HUDEP-2 (cell line): ENCODE measurements around the gene CCDC50.
A peak's percentile ranks its signal among the peaks of the same experiment; 100 is the strongest.

Experiments
- DNase-seq, 76 experiments: peaks; one replicate each; lab custom pipeline; 2025; ENCODE audit not compliant: unreplicated experiment in 76 of 76; lab: John Stamatoyannopoulos, UW

Gene CCDC50

GRCh38 chr3:191316876-191317603 lies 12.2 kb upstream of the CCDC50 start:
- no peak for DNase-seq

- DNase-seq = no peak
These were observed 8.9 kb upstream of the CCDC50 start for GRCh38 chr3:191320316-191320715.

GRCh38 chr3:191321019-191321767 lies 8.0 kb upstream of the CCDC50 start:
- DNase-seq = no peak

GRCh38 chr3:191324936-191325335 lies 4.3 kb upstream of the CCDC50 start:
- DNase-seq = no peak

- DNase-seq = no peak
These were observed 1.7 kb upstream of the CCDC50 start for GRCh38 chr3:191327526-191327925.

- peak in 43 of 76 experiments; percentile 2 to 78 (median 38) for DNase-seq
These were observed 722 bp upstream of the CCDC50 start for GRCh38 chr3:191328383-191328961.

GRCh38 chr3:191329654-191330529 lies 698 bp downstream of the CCDC50 start, which contains the start of gene UTS2B:
UTS2B (minus strand) TSS chr3:191330526; CDS start chr3:191282189, 48,337 bp downstream.
- peak in 38 of 76 experiments; percentile 3 to 49 (median 20) for DNase-seq

GRCh38 chr3:191330530-191331048 lies 1.4 kb downstream of the CCDC50 start:
- no peak for DNase-seq

- no peak for DNase-seq
These were observed 2.2 kb downstream of the CCDC50 start for GRCh38 chr3:191331388-191331787.

GRCh38 chr3:191333298-191333880 lies 4.2 kb downstream of the CCDC50 start:
- no peak for DNase-seq

- no peak for DNase-seq
These were observed 5.2 kb downstream of the CCDC50 start for GRCh38 chr3:191334346-191334893.

GRCh38 chr3:191336833-191337232 lies 7.6 kb downstream of the CCDC50 start:
- no peak for DNase-seq

GRCh38 chr3:191338177-191338488 lies 8.9 kb downstream of the CCDC50 start:
- no peak for DNase-seq

GRCh38 chr3:191339316-191339917 lies 10.2 kb downstream of the CCDC50 start:
- DNase-seq = no peak

GRCh38 chr3:191340351-191340750 lies 11.2 kb downstream of the CCDC50 start:
- DNase-seq = no peak

- DNase-seq = no peak
These were observed 11.8 kb downstream of the CCDC50 start for GRCh38 chr3:191340966-191341365.

GRCh38 chr3:191342006-191342405 lies 12.8 kb downstream of the CCDC50 start:
- no peak for DNase-seq

- no peak for DNase-seq
These were observed 13.2 kb downstream of the CCDC50 start for GRCh38 chr3:191342411-191342810.

GRCh38 chr3:191343115-191343514 lies 13.9 kb downstream of the CCDC50 start:
- DNase-seq = no peak

GRCh38 chr3:191343913-191344312 lies 14.7 kb downstream of the CCDC50 start:
- no peak for DNase-seq
